Measurements from ENCODE around the gene PRMT3. TPM values are rescaled to one million over a fixed set of nuclear protein-coding genes. Genes with fewer than 3 reads are reported as not detected.

PRMT3 gene
- total and polyA plus RNA-seq, 2 of the 4 experiments (the other 2 are of a cell fraction): 8.8 to 11.3 TPM

DNA sequence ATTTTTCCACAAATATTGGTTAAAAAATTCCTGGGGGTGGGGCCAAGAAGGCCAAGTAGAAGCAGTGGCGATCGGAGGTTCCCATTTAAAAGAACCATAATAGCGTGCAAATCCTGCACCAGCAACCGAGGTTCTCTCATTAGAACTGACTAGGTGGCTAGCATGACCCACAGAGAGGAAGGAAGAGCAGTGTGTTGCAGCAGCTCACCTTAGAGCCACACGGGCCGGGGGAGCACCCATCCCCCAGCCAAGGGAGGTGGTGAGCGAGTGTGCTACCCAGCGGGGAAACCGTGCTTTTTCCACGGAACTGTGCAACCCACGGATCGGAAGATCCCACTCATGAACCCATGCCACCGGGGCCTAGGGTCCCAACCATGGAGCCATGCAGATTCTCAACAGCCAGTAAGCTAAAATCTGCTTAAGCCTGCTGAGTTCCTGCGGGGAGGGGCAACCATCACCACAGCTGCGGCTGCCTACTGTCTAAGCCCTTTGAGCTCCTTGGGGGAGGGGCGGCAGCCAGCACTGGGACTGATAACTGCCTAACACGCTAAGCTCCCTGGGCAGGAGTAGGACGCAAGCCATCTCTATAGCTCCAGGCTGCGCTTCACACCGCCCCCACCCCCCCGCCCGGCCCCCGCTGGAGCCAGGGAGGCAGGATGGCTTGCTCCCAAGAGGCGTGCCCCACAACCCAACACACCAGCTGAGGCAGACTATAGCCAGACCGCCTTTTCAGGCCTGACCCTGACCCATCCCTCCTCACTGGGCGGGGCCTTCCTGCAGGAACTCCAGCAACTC lies 45.0 kb upstream of the PRMT3 start:
- dilution Hi-C loops (cut with HindIII; ENCODE audit: low sequenced_read_pairs, unreplicated experiment): no loop called here
- in situ Hi-C loops (cut with MboI; ENCODE audit: low sequenced_read_pairs): no loop called here

More for the DNA sequence above, 45.0 kb upstream of the PRMT3 start:
- Histone ChIP-seq H3K4me2 (ENCODE audit: low read depth, low read length) (no peak overlapping the region), H4K20me1 (ENCODE audit: insufficient read depth, low read length) (no peaks in the 10 kb centered on the region), H3K4ac (ENCODE audit: low read depth, low read length) (no peak overlapping the region), H3K23ac (ENCODE audit: low read depth, low read length) (no peak overlapping the region), H4K8ac (ENCODE audit: low read depth in 2 of 2, low read length in 2 of 2) (no peak overlapping the region), H3K9me1 (ENCODE audit: insufficient read depth, low read length) (no peaks in the 10 kb centered on the region), H3K36me3 (ENCODE audit: control insufficient read depth, insufficient read depth, low read length) (no peaks in the 10 kb centered on the region), H2BK20ac (ENCODE audit: low read depth, low read length) (no peak overlapping the region), H3K79me1 (ENCODE audit: low read depth in 1 of 2, low read length in 2 of 2) (no peaks in the 10 kb centered on the region), H3K27ac (ENCODE audit: insufficient read depth, low read length) (no peak overlapping the region), H2AFZ (replicated peaks; ENCODE audit: low read length, poor library complexity) (no peak overlapping the region), H2AK5ac (ENCODE audit: low read depth, low read length) (no peak overlapping the region), H2BK5ac (ENCODE audit: low read depth, low read length, poor library complexity, severe bottlenecking) (no peak overlapping the region), H3K4me1 (ENCODE audit: control insufficient read depth, insufficient read depth, low read length) (no peaks in the 10 kb centered on the region), H3K27me3 (ENCODE audit: control insufficient read depth, insufficient read depth, low read length) (peaks cover 21% of the 10 kb centered on the region), H2AK9ac (replicated peaks; ENCODE audit: low read depth, low read length, poor library complexity) (no peak overlapping the region), H3K9ac (ENCODE audit: low read depth, low read length) (no peak overlapping the region), H2BK15ac (ENCODE audit: low read depth, low read length) (no peak overlapping the region), H4K91ac (ENCODE audit: insufficient read depth, low read depth, low read length) (no peak overlapping the region), H3K18ac (ENCODE audit: low read depth, low read length) (no peak overlapping the region), H3K56ac (ENCODE audit: extremely low read depth, insufficient read depth, low read length) (no peak overlapping the region), H2BK120ac (ENCODE audit: low read depth, low read length) (no peak overlapping the region), H3K4me3 (ENCODE audit: insufficient read depth, low read depth, low read length) (no peak overlapping the region), H3K9me3 (ENCODE audit: control insufficient read depth, insufficient read depth, low read length) (no peaks in the 10 kb centered on the region), H3K14ac (replicated peaks; ENCODE audit: low read depth, low read length) (no peak overlapping the region), H4K5ac (ENCODE audit: low read depth, low read length) (no peak overlapping the region)
- TF ChIP-seq FOS (IDR thresholded peaks at IDR 0.05; ENCODE audit: low read depth, low read length) (no peak), MAZ (IDR thresholded peaks at IDR 0.05; ENCODE audit: borderline replicate concordance, low read depth, low read length) (no peak; the same call in 1 of the 2 replicates), RAD21 (IDR thresholded peaks at IDR 0.05; ENCODE audit: low read length) (no peak)
- TF ChIP-seq, protein P1, sequence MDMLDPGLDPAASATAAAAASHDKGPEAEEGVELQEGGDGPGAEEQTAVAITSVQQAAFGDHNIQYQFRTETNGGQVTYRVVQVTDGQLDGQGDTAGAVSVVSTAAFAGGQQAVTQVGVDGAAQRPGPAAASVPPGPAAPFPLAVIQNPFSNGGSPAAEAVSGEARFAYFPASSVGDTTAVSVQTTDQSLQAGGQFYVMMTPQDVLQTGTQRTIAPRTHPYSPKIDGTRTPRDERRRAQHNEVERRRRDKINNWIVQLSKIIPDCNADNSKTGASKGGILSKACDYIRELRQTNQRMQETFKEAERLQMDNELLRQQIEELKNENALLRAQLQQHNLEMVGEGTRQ (IDR thresholded peaks at IDR 0.05; ENCODE audit: low read depth, low read length): no peak
- BruUV-seq (replicated peaks): no TSS peak
- 22% methylated on average over 8 of the region's 26 CpGs; no CpG with 5 or more reads in 1 of the 2 experiments for WGBS, 2 experiments (ENCODE audit: extremely low coverage in 2 of 2, insufficient read length in 1 of 2)
- ChIA-PET CTCF (interaction anchor here (1.1 to 1.2 kb wide), 2 partner anchors 9 to 12 kb away, joined by 3 read pairs; no protein-coding TSS in a partner anchor), POLR2A (ENCODE audit: unreplicated experiment) (no interaction called here)
- no peak for DNase-seq
- intact Hi-C loops (cut with micrococcal nuclease): no loop called here
- ATAC-seq (ENCODE audit: low read depth): no peak
